IMR-90 (cell line): ENCODE results near the gene NCAPG2. TPM values are rescaled to one million over a fixed set of nuclear protein-coding genes. Genes with fewer than 3 reads are reported as not detected.

Source experiments
- ATAC-seq: fragments of 200-7000 bp; cut with Tn5 transposase; 2 replicates; pipeline ENCODE4 v1.9.1; 2020; ENCODE audit warnings: low read depth, mild to moderate bottlenecking, moderate library complexity
- BruUV-seq: library from RNA; stranded (reverse); fragments of 400-500 nt; replicated peaks from 2 replicates; lab custom pipeline; 2021; lab: Mats Ljungman, UMichigan
- CTCF ChIA-PET: fragments of 300-600 bp; formaldehyde crosslinking; extraction: SDS; loops from one replicate; lab custom pipeline; 2021; ENCODE audit warnings: antibody characterized with exemption; lab: Yijun Ruan, JAX
- POLR2A ChIA-PET: fragments of 300-600 bp; sonication (Branson Sonifier 250); formaldehyde crosslinking; loops from one replicate; lab custom pipeline; 2022; ENCODE audit warnings: antibody characterized with exemption; ENCODE audit not compliant: unreplicated experiment; lab: Charles Lee
- DNase-seq: peaks from one replicate; pipeline ENCODE4 v3.0.0; 2013
- H2AFZ ChIP-seq: replicated peaks from 2 replicates; pipeline ENCODE3; 2013; ENCODE audit warnings: low read length, mild to moderate bottlenecking; ENCODE audit not compliant: poor library complexity
- H2AK5ac ChIP-seq: 2 replicates; pipeline ENCODE4 v1.6.1; 2013; ENCODE audit warnings: low read depth, low read length, inconsistent platforms
- H2AK9ac ChIP-seq: replicated peaks from 2 replicates; pipeline ENCODE3; 2013; ENCODE audit warnings: mild to moderate bottlenecking, low read depth, low read length, moderate library complexity; ENCODE audit not compliant: poor library complexity
- H2BK120ac ChIP-seq: 2 replicates; pipeline ENCODE4 v1.6.1; 2013; ENCODE audit warnings: low read depth, low read length, inconsistent platforms
- H2BK15ac ChIP-seq: 3 replicates; pipeline ENCODE4 v1.6.1; 2013; ENCODE audit warnings: low read depth, low read length, inconsistent platforms
- H2BK20ac ChIP-seq: 2 replicates; pipeline ENCODE4 v1.6.1; 2013; ENCODE audit warnings: low read depth, mild to moderate bottlenecking, inconsistent platforms, low read length, moderate library complexity
- H2BK5ac ChIP-seq: 2 replicates; pipeline ENCODE4 v1.6.1; 2013; ENCODE audit warnings: mild to moderate bottlenecking, low read depth, low read length, inconsistent platforms; ENCODE audit not compliant: poor library complexity, severe bottlenecking
- H3K14ac ChIP-seq: replicated peaks from 2 replicates; pipeline ENCODE4 v1.6.1; 2013; ENCODE audit warnings: low read depth, low read length, inconsistent platforms
- H3K18ac ChIP-seq: 2 replicates; pipeline ENCODE4 v1.6.1; 2013; ENCODE audit warnings: low read depth, low read length, control low read depth
- H3K23ac ChIP-seq: 2 replicates; pipeline ENCODE4 v1.6.1; 2013; ENCODE audit warnings: low read depth, low read length, inconsistent platforms
- H3K27ac ChIP-seq: 2 replicates; pipeline ENCODE4 v1.5.1; 2013; ENCODE audit warnings: mild to moderate bottlenecking, control low read depth, low read length; ENCODE audit not compliant: insufficient read depth
- H3K27me3 ChIP-seq: 2 replicates; pipeline ENCODE4 v1.6.1; 2013; ENCODE audit warnings: low read length; ENCODE audit not compliant: control insufficient read depth, insufficient read depth
- H3K36me3 ChIP-seq: 2 replicates; pipeline ENCODE4 v1.6.1; 2013; ENCODE audit warnings: low read length, mixed read lengths; ENCODE audit not compliant: control insufficient read depth, insufficient read depth
- H3K4ac ChIP-seq: 2 replicates; pipeline ENCODE4 v1.6.1; 2013; ENCODE audit warnings: low read depth, low read length, inconsistent platforms
- H3K4me1 ChIP-seq: 2 replicates; pipeline ENCODE4 v1.6.1; 2013; ENCODE audit warnings: low read length, mixed read lengths; ENCODE audit not compliant: control insufficient read depth, insufficient read depth
- H3K4me2 ChIP-seq: 2 replicates; pipeline ENCODE4 v1.6.1; 2013; ENCODE audit warnings: low read depth, mild to moderate bottlenecking, control low read depth, low read length, moderate library complexity
- H3K4me3 ChIP-seq: 2 replicates; pipeline ENCODE4 v1.5.1; 2013; ENCODE audit warnings: low read depth, mild to moderate bottlenecking, control low read depth, low read length, moderate library complexity; ENCODE audit not compliant: insufficient read depth
- H3K56ac ChIP-seq: 2 replicates; pipeline ENCODE4 v1.6.1; 2013; ENCODE audit warnings: low read length, inconsistent platforms; ENCODE audit not compliant: insufficient read depth; ENCODE audit errors: extremely low read depth
- H3K79me1 ChIP-seq, 2 experiments: 2 replicates each; pipeline ENCODE4 v1.6.1; 2013; ENCODE audit warnings: low read length in 2 of 2, inconsistent platforms in 1 of 2, low read depth in 1 of 2
- H3K9ac ChIP-seq: 2 replicates; pipeline ENCODE4 v1.6.1; 2013; ENCODE audit warnings: low read depth, low read length, control low read depth
- H3K9me1 ChIP-seq: 2 replicates; pipeline ENCODE4 v1.6.1; 2013; ENCODE audit warnings: low read length, inconsistent platforms; ENCODE audit not compliant: insufficient read depth
- H3K9me3 ChIP-seq: 2 replicates; pipeline ENCODE4 v1.6.1; 2013; ENCODE audit warnings: low read length; ENCODE audit not compliant: control insufficient read depth, insufficient read depth
- H4K20me1 ChIP-seq: 2 replicates; pipeline ENCODE4 v1.6.1; 2013; ENCODE audit warnings: low read length, inconsistent platforms; ENCODE audit not compliant: insufficient read depth
- H4K5ac ChIP-seq: 2 replicates; pipeline ENCODE4 v1.6.1; 2013; ENCODE audit warnings: mild to moderate bottlenecking, low read depth, low read length, control low read depth
- H4K8ac ChIP-seq, 2 experiments: 2 replicates each; pipeline ENCODE4 v1.6.1; 2013; ENCODE audit warnings: low read depth in 2 of 2, low read length in 2 of 2, control low read depth in 1 of 2, inconsistent platforms in 1 of 2
- H4K91ac ChIP-seq: 2 replicates; pipeline ENCODE4 v1.6.1; 2013; ENCODE audit warnings: low read depth, low read length, inconsistent platforms; ENCODE audit not compliant: insufficient read depth
- CHD1 ChIP-seq: IDR thresholded peaks from 2 replicates; pipeline ENCODE4 v1.6.1; 2012; ENCODE audit warnings: low read depth, low read length, improper control_type of control experiment
- MXI1 ChIP-seq: IDR thresholded peaks from 2 replicates; pipeline ENCODE4 v1.6.1; 2012; ENCODE audit warnings: low read depth, mild to moderate bottlenecking, low read length, moderate library complexity, borderline replicate concordance
- WGBS, 2 experiments: methylation state at CpG; one replicate each; pipeline versions ENCODE4 v1.1.5 to v1.1.7; 2013; ENCODE audit warnings: missing lambda C conversion rate in 2 of 2; ENCODE audit not compliant: insufficient read length in 1 of 2; ENCODE audit errors: extremely low coverage in 2 of 2; 5-methylcytosine and 5-hydroxymethylcytosine counted together
- dilution Hi-C: fragments of 300-500 bp; cut with HindIII; formaldehyde crosslinking; loops from one replicate; pipeline ENCODE4 v1.14.3; 2018; ENCODE audit warnings: low sequenced_read_pairs; ENCODE audit not compliant: unreplicated experiment
- in situ Hi-C: fragments of 300-500 bp; cut with MboI; formaldehyde crosslinking; loops from 3 replicates; pipeline ENCODE4 v1.14.3; 2019; ENCODE audit warnings: low sequenced_read_pairs, inconsistent platforms, mixed read lengths
- intact Hi-C: fragments of 100-400 bp; cut with micrococcal nuclease; formaldehyde crosslinking; loops from 2 replicates; pipeline ENCODE4 v1.10.0; 2022
- polyA plus RNA-seq, 3 experiments: library from polyadenylated mRNA; depleted of rRNA; stranded (reverse); fragments of >200 nt; gene quantifications; 2 replicates each; pipeline ENCODE4 v1.2.3, GENCODE V29; 2012; ENCODE audit warnings: low replicate concordance in 1 of 3
- total RNA-seq: library from RNA; depleted of rRNA; stranded (reverse); fragments of >200 nt; gene quantifications from 2 replicates; pipeline ENCODE4 v1.2.3, GENCODE V29; 2012
- TF ChIP-seq, protein P1 (sequence below): conservative IDR thresholded peaks from 2 replicates; pipeline ENCODE4 v1.5.1; 2012; ENCODE audit warnings: mild to moderate bottlenecking, low read depth, low read length, improper control_type of control experiment

Gene NCAPG2
- total and polyA plus RNA-seq, 2 of the 4 experiments (the other 2 are of a cell fraction): 25.6 to 25.8 TPM

- ChIA-PET POLR2A (no interaction called here), CTCF (no interaction called here)
- peaks cover 5% of the 10 kb centered on the region; the same call in 1 of the 2 replicates for H3K9me1 ChIP-seq
- no peak overlapping the region for H3K14ac ChIP-seq
- H2BK5ac ChIP-seq: no peak overlapping the region
- intact Hi-C loops: no loop called here
- H3K4ac ChIP-seq: no peak overlapping the region
- H3K23ac ChIP-seq: no peak overlapping the region
- dilution Hi-C loops: no loop called here
- no peak overlapping the region for H2BK15ac ChIP-seq
- H2AFZ ChIP-seq: no peak overlapping the region
- H4K8ac ChIP-seq: no peak overlapping the region
- no peaks in the 10 kb centered on the region for H3K27me3 ChIP-seq
- peaks cover 0 to 4% of the 10 kb centered on the region in 2 experiments; a peak in 2 of 4 replicates for H3K79me1 ChIP-seq
- no peak overlapping the region for H2AK5ac ChIP-seq
- WGBS, 2 experiments: no CpG with 5 or more reads among the region's 5 CpGs
- H3K56ac ChIP-seq: no peak overlapping the region
- H3K18ac ChIP-seq: no peak overlapping the region
- in situ Hi-C loops: no loop called here
- H3K36me3 ChIP-seq: no peaks in the 10 kb centered on the region
- no peak overlapping the region for H3K9ac ChIP-seq
- H4K20me1 ChIP-seq: no peaks in the 10 kb centered on the region
- H3K9me3 ChIP-seq: no peaks in the 10 kb centered on the region
- no peak overlapping the region for H3K4me2 ChIP-seq
- no peak overlapping the region for H4K91ac ChIP-seq
- H4K5ac ChIP-seq: no peak overlapping the region
- no peak overlapping the region for H2AK9ac ChIP-seq
- ATAC-seq: no peak
- no peak for TF ChIP-seq MXI1
- TF ChIP-seq CHD1: no peak
- TF ChIP-seq, protein P1, sequence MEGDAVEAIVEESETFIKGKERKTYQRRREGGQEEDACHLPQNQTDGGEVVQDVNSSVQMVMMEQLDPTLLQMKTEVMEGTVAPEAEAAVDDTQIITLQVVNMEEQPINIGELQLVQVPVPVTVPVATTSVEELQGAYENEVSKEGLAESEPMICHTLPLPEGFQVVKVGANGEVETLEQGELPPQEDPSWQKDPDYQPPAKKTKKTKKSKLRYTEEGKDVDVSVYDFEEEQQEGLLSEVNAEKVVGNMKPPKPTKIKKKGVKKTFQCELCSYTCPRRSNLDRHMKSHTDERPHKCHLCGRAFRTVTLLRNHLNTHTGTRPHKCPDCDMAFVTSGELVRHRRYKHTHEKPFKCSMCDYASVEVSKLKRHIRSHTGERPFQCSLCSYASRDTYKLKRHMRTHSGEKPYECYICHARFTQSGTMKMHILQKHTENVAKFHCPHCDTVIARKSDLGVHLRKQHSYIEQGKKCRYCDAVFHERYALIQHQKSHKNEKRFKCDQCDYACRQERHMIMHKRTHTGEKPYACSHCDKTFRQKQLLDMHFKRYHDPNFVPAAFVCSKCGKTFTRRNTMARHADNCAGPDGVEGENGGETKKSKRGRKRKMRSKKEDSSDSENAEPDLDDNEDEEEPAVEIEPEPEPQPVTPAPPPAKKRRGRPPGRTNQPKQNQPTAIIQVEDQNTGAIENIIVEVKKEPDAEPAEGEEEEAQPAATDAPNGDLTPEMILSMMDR: no peak
- H2BK120ac ChIP-seq: no peak overlapping the region
- no peak for DNase-seq
- no peak overlapping the region for H3K27ac ChIP-seq
- no peak overlapping the region for H2BK20ac ChIP-seq
- no peak overlapping the region for H3K4me3 ChIP-seq
- H3K4me1 ChIP-seq: peaks cover 3% of the 10 kb centered on the region; the same call in 1 of the 2 replicates
- no TSS peak for BruUV-seq
These were observed 84.2 kb downstream of the NCAPG2 start for GRCh38 chr7:158620418-158620817.
